ENCODE measurements around the gene CDX1. TPM values are rescaled to one million over a fixed set of nuclear protein-coding genes. Genes with fewer than 3 reads are reported as not detected.

The CDX1 gene
- total RNA-seq, 4 donors from 2014 or later, result 1.5 TPM; not detected in 3

DNA sequence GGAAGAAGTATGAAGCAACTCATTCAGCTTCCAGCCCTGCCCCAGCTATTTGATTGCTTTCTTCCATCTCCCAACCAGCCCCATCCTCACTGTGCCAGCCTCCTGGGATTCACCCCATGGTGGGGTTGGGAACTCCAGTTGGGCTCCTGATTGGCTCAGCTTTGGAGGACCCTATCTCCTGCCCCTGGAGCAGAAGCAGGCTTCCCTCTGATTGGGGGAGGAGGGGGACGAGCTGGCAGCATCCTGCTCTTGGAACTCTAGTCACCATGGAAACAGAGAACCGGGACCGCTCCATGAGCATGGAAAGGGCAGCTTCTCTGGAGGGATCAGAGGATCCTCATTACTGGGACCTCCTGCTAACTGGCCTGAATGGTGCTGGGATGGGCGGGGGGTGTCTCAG is 25.9 kb downstream of the CDX1 start:
- in situ Hi-C loops (cut with MboI; ENCODE audit: low sequenced_read_pairs in 4 of 4), result no loop called here
- no peak for ATAC-seq
- peaks cover 7 to 15% of the 10 kb centered on the region in 2 donors for H3K4me1 ChIP-seq
- no peak for DNase-seq
- no peak overlapping the region for H3K27ac ChIP-seq
- no peaks in the 10 kb centered on the region for H3K36me3 ChIP-seq
- TF ChIP-seq CTCF (IDR thresholded peaks at IDR 0.05 in 4 of 5, conservative IDR thresholded peaks at IDR 0.05 in 1 of 5) (no peak), POLR2A (IDR thresholded peaks at IDR 0.05) (no peak)
- H3K27me3 ChIP-seq, result peaks cover 0 to 4% (median 0%) of the 10 kb centered on the region in 3 donors
- H3K4me3 ChIP-seq, result no peak overlapping the region
- no peaks in the 10 kb centered on the region for H3K9me3 ChIP-seq
- intact Hi-C loops (cut with DNase I; ENCODE audit: low total_unique reads), result no loop called here

DNA sequence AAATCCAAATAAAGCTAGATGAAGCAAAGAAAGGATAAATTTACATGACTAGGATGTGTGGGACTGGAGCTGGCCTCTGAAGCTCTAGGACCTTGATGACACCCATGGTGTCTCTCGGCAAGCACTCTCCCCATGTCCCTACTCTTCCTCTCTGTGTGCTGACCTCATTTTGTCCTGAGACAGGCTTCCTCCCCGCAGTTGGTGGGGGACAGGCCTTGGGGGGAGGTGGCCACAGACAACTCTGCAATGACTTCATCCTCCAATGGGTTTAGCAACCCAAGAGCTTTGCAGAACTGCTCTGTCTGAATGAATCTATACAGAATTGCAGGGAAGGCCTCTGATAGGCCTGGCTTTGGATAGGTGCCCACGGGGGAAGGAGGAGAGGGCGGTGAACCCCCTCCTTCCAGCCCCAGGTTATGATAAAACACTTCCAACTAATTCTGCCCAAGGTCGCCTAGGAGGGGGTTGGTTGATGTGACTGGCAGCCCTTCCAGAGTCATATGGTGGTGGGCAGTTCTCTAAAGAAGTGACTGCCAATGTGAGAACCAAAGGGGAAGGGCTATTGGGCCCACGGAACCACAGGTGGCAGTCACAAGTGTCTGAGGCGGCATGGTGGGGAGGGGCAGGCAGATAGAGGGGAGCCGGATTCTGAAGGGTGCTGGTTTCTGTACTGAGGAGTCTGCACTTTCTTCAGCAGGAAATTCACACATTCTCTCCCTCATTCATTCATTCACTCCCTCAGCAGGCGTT is 29.3 kb downstream of the CDX1 start:
- H3K9me3 ChIP-seq, result no peaks in the 10 kb centered on the region
- no peaks in the 10 kb centered on the region for H3K36me3 ChIP-seq
- in situ Hi-C loops (cut with MboI; ENCODE audit: low sequenced_read_pairs in 4 of 4), result no loop called here
- H3K27me3 ChIP-seq, result no peaks in the 10 kb centered on the region
- H3K4me1 ChIP-seq, result no peaks in the 10 kb centered on the region
- ATAC-seq (no peak), DNase-seq (no peak)
- no peak overlapping the region for H3K27ac ChIP-seq
- TF ChIP-seq POLR2A (IDR thresholded peaks at IDR 0.05) (no peak), CTCF (IDR thresholded peaks at IDR 0.05 in 4 of 5, conservative IDR thresholded peaks at IDR 0.05 in 1 of 5) (no peak)
- no peak overlapping the region for H3K4me3 ChIP-seq
- intact Hi-C loops (cut with DNase I; ENCODE audit: low total_unique reads), result no loop called here

DNA sequence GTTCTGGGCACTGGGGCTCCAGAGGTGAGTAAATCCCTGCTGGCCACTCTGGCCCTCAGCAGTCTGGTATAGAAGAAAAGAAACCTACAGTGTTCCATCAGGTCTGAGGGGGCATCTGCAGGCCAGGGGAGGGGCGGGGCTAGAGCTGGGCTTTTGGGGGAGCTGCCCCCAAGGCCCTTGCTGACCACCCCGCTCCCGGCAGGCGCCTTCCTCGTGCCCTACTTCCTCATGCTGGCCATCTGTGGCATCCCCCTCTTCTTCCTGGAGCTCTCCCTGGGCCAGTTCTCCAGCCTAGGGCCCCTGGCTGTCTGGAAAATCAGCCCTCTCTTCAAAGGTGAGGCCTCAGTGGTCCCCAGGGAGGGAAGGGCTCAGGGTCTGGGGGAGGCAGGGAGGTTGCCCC is 29.9 kb downstream of the CDX1 start:
- no peak for DNase-seq
- Histone ChIP-seq H3K4me3 (no peak overlapping the region), H3K27ac (no peak overlapping the region), H3K36me3 (no peaks in the 10 kb centered on the region), H3K27me3 (no peaks in the 10 kb centered on the region), H3K9me3 (no peaks in the 10 kb centered on the region), H3K4me1 (no peaks in the 10 kb centered on the region)
- ATAC-seq, result no peak
- intact Hi-C loops (cut with DNase I; ENCODE audit: low total_unique reads) (no loop called here), in situ Hi-C loops (cut with MboI; ENCODE audit: low sequenced_read_pairs in 4 of 4) (no loop called here)
- TF ChIP-seq CTCF (IDR thresholded peaks at IDR 0.05 in 4 of 5, conservative IDR thresholded peaks at IDR 0.05 in 1 of 5), result no peak

- Histone ChIP-seq H3K4me1 (no peaks in the 10 kb centered on the region), H3K27ac (no peak overlapping the region), H3K36me3 (no peaks in the 10 kb centered on the region), H3K27me3 (no peaks in the 10 kb centered on the region), H3K4me3 (no peak overlapping the region), H3K9me3 (no peaks in the 10 kb centered on the region)
- TF ChIP-seq POLR2A (IDR thresholded peaks at IDR 0.05) (no peak), CTCF (IDR thresholded peaks at IDR 0.05 in 4 of 5, conservative IDR thresholded peaks at IDR 0.05 in 1 of 5) (no peak)
- DNase-seq (no peak), ATAC-seq (no peak)
- intact Hi-C loops (cut with DNase I; ENCODE audit: low total_unique reads), result no loop called here
- in situ Hi-C loops (cut with MboI; ENCODE audit: low sequenced_read_pairs in 4 of 4), result no loop called here
Measured at GRCh38 chr5:150196986-150197385, 30.4 kb downstream of the CDX1 start.

DNA sequence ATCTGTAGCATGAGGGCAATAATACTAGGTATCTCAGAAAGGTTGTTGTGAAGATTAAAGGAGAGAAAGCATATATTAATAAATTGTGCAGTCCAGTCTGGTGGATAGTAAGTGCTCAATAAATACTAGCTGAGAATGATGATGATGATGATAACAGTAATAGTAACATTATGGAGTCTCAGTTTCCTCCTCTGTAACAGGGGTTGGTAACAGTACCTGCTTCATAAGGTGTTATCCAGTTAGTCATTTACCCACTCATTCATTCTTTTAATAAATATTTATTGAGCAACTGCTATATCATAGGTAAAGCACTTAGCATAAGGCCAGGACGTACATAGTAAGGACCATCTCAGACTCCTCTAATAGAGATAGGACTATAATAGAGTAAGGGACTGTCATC is 30.9 kb downstream of the CDX1 start:
- H3K36me3 ChIP-seq, result no peaks in the 10 kb centered on the region
- in situ Hi-C loops (cut with MboI; ENCODE audit: low sequenced_read_pairs in 4 of 4), result no loop called here
- TF ChIP-seq POLR2A (IDR thresholded peaks at IDR 0.05), result no peak
- TF ChIP-seq CTCF (IDR thresholded peaks at IDR 0.05 in 4 of 5, conservative IDR thresholded peaks at IDR 0.05 in 1 of 5), result no peak
- no peak overlapping the region for H3K4me3 ChIP-seq
- H3K27ac ChIP-seq, result no peak overlapping the region
- intact Hi-C loops (cut with DNase I; ENCODE audit: low total_unique reads), result no loop called here
- no peaks in the 10 kb centered on the region for H3K4me1 ChIP-seq
- DNase-seq (no peak), ATAC-seq (no peak)
- no peaks in the 10 kb centered on the region for H3K9me3 ChIP-seq
- no peaks in the 10 kb centered on the region for H3K27me3 ChIP-seq
